HL-60 (cell line): ENCODE measurements around the gene FOXO3.

ENCODE experiments used
- CTCF ChIP-seq: IDR thresholded peaks from one replicate; pipeline ENCODE4 v1.5.1; 2011; ENCODE audit warnings: low read length, control low read depth, inconsistent platforms; ENCODE audit not compliant: insufficient read depth
- POLR2AphosphoS5 ChIP-seq: IDR thresholded peaks from 2 replicates; pipeline ENCODE4 v1.6.1; 2012; ENCODE audit warnings: low read depth
- SPI1 ChIP-seq: IDR thresholded peaks from 2 replicates; pipeline ENCODE4 v1.6.1; 2012; ENCODE audit warnings: low read depth, mild to moderate bottlenecking, borderline replicate concordance
- TF ChIP-seq, protein P1 (sequence below): IDR thresholded peaks from 2 replicates; pipeline ENCODE4 v1.6.1; 2012; ENCODE audit warnings: low read depth; ENCODE audit not compliant: insufficient replicate concordance

DNA sequence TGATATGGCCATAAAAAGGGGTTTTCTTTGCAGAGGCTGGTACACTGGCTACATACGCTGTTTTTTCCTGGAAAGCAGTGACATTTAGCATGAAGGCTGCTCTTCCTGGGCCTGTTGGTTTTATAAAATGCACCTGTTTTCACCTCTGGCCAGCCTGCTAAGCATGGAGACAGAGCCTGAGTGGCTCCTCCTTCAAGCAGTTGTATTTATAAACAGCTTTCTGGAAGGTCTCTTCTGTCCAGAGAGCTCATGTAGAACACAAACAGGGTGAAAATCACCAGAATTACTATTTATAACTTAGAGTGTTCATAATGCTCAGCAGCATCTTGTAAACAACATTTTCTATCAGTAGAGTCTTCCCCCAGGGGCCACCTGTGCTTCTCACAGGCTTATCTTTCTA lies 109.0 kb downstream of the FOXO3 start:
- TF ChIP-seq CTCF: no peak
- no peak for TF ChIP-seq POLR2AphosphoS5
- TF ChIP-seq, protein P1, sequence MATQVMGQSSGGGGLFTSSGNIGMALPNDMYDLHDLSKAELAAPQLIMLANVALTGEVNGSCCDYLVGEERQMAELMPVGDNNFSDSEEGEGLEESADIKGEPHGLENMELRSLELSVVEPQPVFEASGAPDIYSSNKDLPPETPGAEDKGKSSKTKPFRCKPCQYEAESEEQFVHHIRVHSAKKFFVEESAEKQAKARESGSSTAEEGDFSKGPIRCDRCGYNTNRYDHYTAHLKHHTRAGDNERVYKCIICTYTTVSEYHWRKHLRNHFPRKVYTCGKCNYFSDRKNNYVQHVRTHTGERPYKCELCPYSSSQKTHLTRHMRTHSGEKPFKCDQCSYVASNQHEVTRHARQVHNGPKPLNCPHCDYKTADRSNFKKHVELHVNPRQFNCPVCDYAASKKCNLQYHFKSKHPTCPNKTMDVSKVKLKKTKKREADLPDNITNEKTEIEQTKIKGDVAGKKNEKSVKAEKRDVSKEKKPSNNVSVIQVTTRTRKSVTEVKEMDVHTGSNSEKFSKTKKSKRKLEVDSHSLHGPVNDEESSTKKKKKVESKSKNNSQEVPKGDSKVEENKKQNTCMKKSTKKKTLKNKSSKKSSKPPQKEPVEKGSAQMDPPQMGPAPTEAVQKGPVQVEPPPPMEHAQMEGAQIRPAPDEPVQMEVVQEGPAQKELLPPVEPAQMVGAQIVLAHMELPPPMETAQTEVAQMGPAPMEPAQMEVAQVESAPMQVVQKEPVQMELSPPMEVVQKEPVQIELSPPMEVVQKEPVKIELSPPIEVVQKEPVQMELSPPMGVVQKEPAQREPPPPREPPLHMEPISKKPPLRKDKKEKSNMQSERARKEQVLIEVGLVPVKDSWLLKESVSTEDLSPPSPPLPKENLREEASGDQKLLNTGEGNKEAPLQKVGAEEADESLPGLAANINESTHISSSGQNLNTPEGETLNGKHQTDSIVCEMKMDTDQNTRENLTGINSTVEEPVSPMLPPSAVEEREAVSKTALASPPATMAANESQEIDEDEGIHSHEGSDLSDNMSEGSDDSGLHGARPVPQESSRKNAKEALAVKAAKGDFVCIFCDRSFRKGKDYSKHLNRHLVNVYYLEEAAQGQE: no peak
- TF ChIP-seq SPI1: no peak
